22Rv1 (cell line): ENCODE measurements around the gene GNAI1.

Experiments
- ZFX ChIP-seq: fragments of 450-650 bp; IDR thresholded peaks from 2 replicates; pipeline ENCODE4 v1.6.1; 2017; ENCODE audit warnings: antibody characterized with exemption, borderline replicate concordance
- TF ChIP-seq, protein P1 (sequence below): fragments of 450-650 bp; IDR thresholded peaks from 2 replicates; pipeline ENCODE4 v1.5.1; 2017; ENCODE audit warnings: mild to moderate bottlenecking

GRCh38 chr7:80207501-80207900 lies 72.9 kb downstream of the GNAI1 start:
- TF ChIP-seq, protein P1, sequence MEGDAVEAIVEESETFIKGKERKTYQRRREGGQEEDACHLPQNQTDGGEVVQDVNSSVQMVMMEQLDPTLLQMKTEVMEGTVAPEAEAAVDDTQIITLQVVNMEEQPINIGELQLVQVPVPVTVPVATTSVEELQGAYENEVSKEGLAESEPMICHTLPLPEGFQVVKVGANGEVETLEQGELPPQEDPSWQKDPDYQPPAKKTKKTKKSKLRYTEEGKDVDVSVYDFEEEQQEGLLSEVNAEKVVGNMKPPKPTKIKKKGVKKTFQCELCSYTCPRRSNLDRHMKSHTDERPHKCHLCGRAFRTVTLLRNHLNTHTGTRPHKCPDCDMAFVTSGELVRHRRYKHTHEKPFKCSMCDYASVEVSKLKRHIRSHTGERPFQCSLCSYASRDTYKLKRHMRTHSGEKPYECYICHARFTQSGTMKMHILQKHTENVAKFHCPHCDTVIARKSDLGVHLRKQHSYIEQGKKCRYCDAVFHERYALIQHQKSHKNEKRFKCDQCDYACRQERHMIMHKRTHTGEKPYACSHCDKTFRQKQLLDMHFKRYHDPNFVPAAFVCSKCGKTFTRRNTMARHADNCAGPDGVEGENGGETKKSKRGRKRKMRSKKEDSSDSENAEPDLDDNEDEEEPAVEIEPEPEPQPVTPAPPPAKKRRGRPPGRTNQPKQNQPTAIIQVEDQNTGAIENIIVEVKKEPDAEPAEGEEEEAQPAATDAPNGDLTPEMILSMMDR = no peak
- no peak for TF ChIP-seq ZFX
